Astrocyte (in vitro differentiated cells and primary cell): ENCODE results near the gene GPLD1. TPM values are rescaled to one million over a fixed set of nuclear protein-coding genes. Genes with fewer than 3 reads are reported as not detected.

Experiments used
- DNase-seq: peaks from one replicate; pipeline ENCODE4 v3.0.0-alpha.2; 2010; ENCODE audit warnings: low read depth
- FAIRE-seq: peaks from 2 replicates; lab custom pipeline; 2011; peaks lifted over from hg19 to GRCh38; lab: Jason Lieb, UNC
- H2AFZ ChIP-seq: 2 replicates; pipeline ENCODE4 v1.6.0; 2012; ENCODE audit warnings: low read depth, low read length, inconsistent platforms
- H3K27ac ChIP-seq: 2 replicates; pipeline ENCODE4 v1.5.1; 2011; ENCODE audit warnings: low read depth, low read length, inconsistent platforms
- H3K27me3 ChIP-seq: 2 replicates; pipeline ENCODE4 v1.6.0; 2011; ENCODE audit warnings: low read length, inconsistent platforms; ENCODE audit not compliant: insufficient read depth
- H3K36me3 ChIP-seq: 2 replicates; pipeline ENCODE4 v1.5.1; 2011; ENCODE audit warnings: low read length, inconsistent platforms; ENCODE audit not compliant: insufficient read depth
- H3K4me1 ChIP-seq: 2 replicates; pipeline ENCODE4 v1.5.1; 2011; ENCODE audit warnings: low read length, inconsistent platforms; ENCODE audit not compliant: insufficient read depth
- H3K4me2 ChIP-seq: 2 replicates; pipeline ENCODE4 v1.6.0; 2012; ENCODE audit warnings: low read length, inconsistent platforms
- H3K4me3 ChIP-seq: 2 replicates; pipeline ENCODE4 v1.5.1; 2011; ENCODE audit warnings: low read depth, mild to moderate bottlenecking, low read length, inconsistent platforms; ENCODE audit not compliant: insufficient read depth
- H3K79me2 ChIP-seq: 2 replicates; pipeline ENCODE4 v1.6.0; 2012; ENCODE audit warnings: mild to moderate bottlenecking, low read length, inconsistent platforms; ENCODE audit not compliant: insufficient read depth
- H3K9ac ChIP-seq: 2 replicates; pipeline ENCODE4 v1.6.0; 2012; ENCODE audit warnings: mild to moderate bottlenecking, low read length, inconsistent platforms
- H3K9me3 ChIP-seq: 2 replicates; pipeline ENCODE4 v1.5.1; 2012; ENCODE audit warnings: low read depth, mild to moderate bottlenecking, low read length, inconsistent platforms; ENCODE audit not compliant: insufficient read depth
- H4K20me1 ChIP-seq: 2 replicates; pipeline ENCODE4 v1.6.0; 2012; ENCODE audit warnings: low read length, inconsistent platforms; ENCODE audit not compliant: insufficient read depth
- H3K27ac Mint-ChIP-seq: one replicate; pipeline ENCODE4 v1.8.0; 2021; ENCODE audit warnings: mild to moderate bottlenecking, mixed read lengths; ENCODE audit not compliant: unreplicated experiment
- H3K27me3 Mint-ChIP-seq: one replicate; pipeline ENCODE4 v1.8.0; 2021; ENCODE audit warnings: low read depth, mixed read lengths; ENCODE audit not compliant: unreplicated experiment
- H3K36me3 Mint-ChIP-seq: one replicate; pipeline ENCODE4 v1.8.0; 2021; ENCODE audit warnings: low read depth, mixed read lengths; ENCODE audit not compliant: unreplicated experiment
- H3K4me1 Mint-ChIP-seq: one replicate; pipeline ENCODE4 v1.8.0; 2021; ENCODE audit warnings: low read depth, mixed read lengths; ENCODE audit not compliant: unreplicated experiment
- H3K4me3 Mint-ChIP-seq: one replicate; pipeline ENCODE4 v1.8.0; 2021; ENCODE audit warnings: mild to moderate bottlenecking, moderate library complexity, mixed read lengths; ENCODE audit not compliant: unreplicated experiment
- H3K9me3 Mint-ChIP-seq: one replicate; pipeline ENCODE4 v1.8.0; 2021; ENCODE audit warnings: mild to moderate bottlenecking, mixed read lengths; ENCODE audit not compliant: unreplicated experiment
- EZH2 ChIP-seq: IDR thresholded peaks from 2 replicates; pipeline ENCODE4 v1.6.1; 2012; ENCODE audit warnings: mild to moderate bottlenecking, low read length, inconsistent platforms; ENCODE audit not compliant: insufficient read depth
- total RNA-seq: library from RNA; stranded (reverse); gene quantifications from 2 replicates; pipeline ENCODE4 v1.2.1, GENCODE V29; 2021
- TF ChIP-seq, protein P1 (sequence below): IDR thresholded peaks from 2 replicates; pipeline ENCODE4 v1.5.1; 2011; ENCODE audit warnings: low read depth, mild to moderate bottlenecking, inconsistent platforms, low read length, moderate library complexity; ENCODE audit not compliant: insufficient read depth

GPLD1 gene
- total RNA-seq, 1 donor from 2014 or later: 0.75 TPM

DNA sequence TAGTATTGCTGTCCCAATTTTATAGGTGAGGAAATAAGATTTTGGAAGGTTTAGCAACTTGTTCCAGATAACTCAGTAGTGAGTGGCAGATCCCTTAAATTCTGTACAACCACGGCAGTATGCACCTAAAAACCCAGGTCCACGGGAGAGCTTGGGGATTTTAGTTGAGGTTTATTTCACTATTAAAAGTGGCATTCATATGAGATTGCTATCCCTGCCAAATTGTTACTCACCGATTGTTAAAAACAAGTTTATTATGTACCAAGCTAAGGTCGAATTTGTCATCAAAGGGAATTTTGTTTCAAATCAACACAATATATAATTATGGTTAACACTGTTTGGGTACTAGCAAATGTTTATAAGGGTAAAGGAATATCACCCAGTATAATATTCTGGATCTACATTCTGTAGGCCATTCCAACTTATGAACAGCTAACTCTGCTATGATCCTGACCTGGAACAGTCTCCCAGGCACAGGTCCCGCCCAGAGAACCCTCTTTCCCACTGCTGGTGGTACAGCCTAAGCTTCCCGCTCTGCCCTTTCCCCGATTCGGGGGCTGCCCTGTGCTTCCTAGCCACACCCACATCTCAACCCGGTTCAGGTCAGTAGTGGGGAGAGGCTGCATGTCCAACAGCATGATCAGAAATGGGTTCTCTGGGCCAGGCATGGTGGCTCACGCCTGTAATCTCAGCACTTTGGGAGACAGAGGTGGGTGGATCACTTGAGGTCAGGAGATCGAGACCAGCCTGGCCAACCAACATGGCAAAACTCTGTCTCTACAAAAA, 24.9 kb downstream of the GPLD1 start:
- Histone ChIP-seq H3K4me2 (no peak overlapping the region), H3K27me3 (no peaks in the 10 kb centered on the region), H2AFZ (no peak overlapping the region), H3K4me3 (no peak overlapping the region), H3K9ac (no peak overlapping the region), H3K36me3 (no peaks in the 10 kb centered on the region), H3K4me1 (no peaks in the 10 kb centered on the region), H3K9me3 (no peaks in the 10 kb centered on the region), H4K20me1 (no peaks in the 10 kb centered on the region), H3K79me2 (no peaks in the 10 kb centered on the region), H3K27ac (no peak overlapping the region)
- no peak overlapping the region for H3K27ac Mint-ChIP-seq
- H3K4me1 Mint-ChIP-seq: no peaks in the 10 kb centered on the region
- no peaks in the 10 kb centered on the region for H3K36me3 Mint-ChIP-seq
- H3K4me3 Mint-ChIP-seq: no peak overlapping the region
- TF ChIP-seq, protein P1, sequence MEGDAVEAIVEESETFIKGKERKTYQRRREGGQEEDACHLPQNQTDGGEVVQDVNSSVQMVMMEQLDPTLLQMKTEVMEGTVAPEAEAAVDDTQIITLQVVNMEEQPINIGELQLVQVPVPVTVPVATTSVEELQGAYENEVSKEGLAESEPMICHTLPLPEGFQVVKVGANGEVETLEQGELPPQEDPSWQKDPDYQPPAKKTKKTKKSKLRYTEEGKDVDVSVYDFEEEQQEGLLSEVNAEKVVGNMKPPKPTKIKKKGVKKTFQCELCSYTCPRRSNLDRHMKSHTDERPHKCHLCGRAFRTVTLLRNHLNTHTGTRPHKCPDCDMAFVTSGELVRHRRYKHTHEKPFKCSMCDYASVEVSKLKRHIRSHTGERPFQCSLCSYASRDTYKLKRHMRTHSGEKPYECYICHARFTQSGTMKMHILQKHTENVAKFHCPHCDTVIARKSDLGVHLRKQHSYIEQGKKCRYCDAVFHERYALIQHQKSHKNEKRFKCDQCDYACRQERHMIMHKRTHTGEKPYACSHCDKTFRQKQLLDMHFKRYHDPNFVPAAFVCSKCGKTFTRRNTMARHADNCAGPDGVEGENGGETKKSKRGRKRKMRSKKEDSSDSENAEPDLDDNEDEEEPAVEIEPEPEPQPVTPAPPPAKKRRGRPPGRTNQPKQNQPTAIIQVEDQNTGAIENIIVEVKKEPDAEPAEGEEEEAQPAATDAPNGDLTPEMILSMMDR: no peak
- TF ChIP-seq EZH2: no peak
- FAIRE-seq: no peak
- DNase-seq: no peak
- H3K9me3 Mint-ChIP-seq: no peaks in the 10 kb centered on the region
- peaks cover 5% of the 10 kb centered on the region for H3K27me3 Mint-ChIP-seq

DNA sequence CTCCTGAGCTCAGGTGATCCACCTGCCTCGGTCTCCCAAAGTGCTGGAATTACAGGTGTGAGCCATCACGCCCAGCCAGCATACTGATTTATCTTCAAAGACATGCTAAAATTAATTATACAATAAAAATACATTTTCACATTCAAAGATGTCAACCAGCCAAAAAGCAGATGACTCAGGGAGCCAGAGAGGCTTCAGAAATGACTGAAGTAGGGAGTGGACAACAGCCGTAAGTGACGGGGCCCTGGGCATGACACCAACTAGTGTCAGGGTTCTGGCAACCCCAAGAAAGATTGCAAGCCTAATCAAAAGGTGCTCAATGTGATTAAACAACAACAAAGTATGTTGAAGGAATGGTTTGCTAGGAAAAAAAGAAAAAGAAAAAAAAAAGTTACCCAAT, 28.4 kb downstream of the GPLD1 start:
- TF ChIP-seq, protein P1: no peak
- TF ChIP-seq EZH2: no peak
- H3K9me3 Mint-ChIP-seq: no peaks in the 10 kb centered on the region
- Histone ChIP-seq H3K4me2 (no peak overlapping the region), H3K79me2 (no peaks in the 10 kb centered on the region), H3K9ac (no peak overlapping the region), H3K9me3 (no peaks in the 10 kb centered on the region), H2AFZ (no peak overlapping the region), H3K36me3 (no peaks in the 10 kb centered on the region), H3K4me3 (no peak overlapping the region), H4K20me1 (no peaks in the 10 kb centered on the region), H3K27me3 (no peaks in the 10 kb centered on the region), H3K27ac (no peak overlapping the region), H3K4me1 (no peaks in the 10 kb centered on the region)
- DNase-seq (no peak), FAIRE-seq (no peak)
- H3K27ac Mint-ChIP-seq: no peak overlapping the region
- H3K36me3 Mint-ChIP-seq: no peaks in the 10 kb centered on the region
- peaks cover 5% of the 10 kb centered on the region for H3K27me3 Mint-ChIP-seq
- no peak overlapping the region for H3K4me3 Mint-ChIP-seq
- no peaks in the 10 kb centered on the region for H3K4me1 Mint-ChIP-seq

DNA sequence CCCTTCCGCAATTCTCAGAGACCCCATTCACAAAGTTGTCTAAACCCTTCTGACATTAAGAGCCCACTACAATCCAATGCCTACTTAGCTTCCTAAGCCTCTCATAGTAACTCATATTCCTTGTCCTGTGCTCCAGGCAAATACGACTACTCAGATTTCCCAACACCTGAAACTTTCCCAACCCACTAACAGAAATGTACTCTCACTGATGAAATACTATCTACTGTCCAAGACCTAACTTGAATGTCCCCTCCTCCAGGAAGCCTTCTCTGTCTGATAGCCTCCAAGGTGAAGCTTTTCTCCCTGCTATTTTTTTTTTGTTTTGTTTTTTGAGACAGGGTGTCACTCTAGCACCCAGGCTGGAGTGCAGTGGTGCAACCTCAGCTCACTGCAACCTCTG, 30.4 kb downstream of the GPLD1 start:
- Mint-ChIP-seq H3K4me1 (no peaks in the 10 kb centered on the region), H3K4me3 (no peak overlapping the region), H3K27ac (no peak overlapping the region), H3K36me3 (no peaks in the 10 kb centered on the region), H3K9me3 (no peaks in the 10 kb centered on the region), H3K27me3 (peaks cover 5% of the 10 kb centered on the region)
- Histone ChIP-seq H3K27me3 (no peaks in the 10 kb centered on the region), H3K79me2 (no peaks in the 10 kb centered on the region), H3K4me2 (no peak overlapping the region), H3K27ac (no peak overlapping the region), H3K4me1 (no peaks in the 10 kb centered on the region), H3K36me3 (no peaks in the 10 kb centered on the region), H2AFZ (no peak overlapping the region), H3K9ac (no peak overlapping the region), H3K4me3 (no peak overlapping the region), H3K9me3 (no peaks in the 10 kb centered on the region), H4K20me1 (no peaks in the 10 kb centered on the region)
- TF ChIP-seq EZH2: no peak
- TF ChIP-seq, protein P1: no peak
- DNase-seq: no peak
- no peak for FAIRE-seq
